ENCODE measurements around the gene CDCA3. TPM values are rescaled to one million over a fixed set of nuclear protein-coding genes. Genes with fewer than 3 reads are reported as not detected.
A peak's percentile ranks its signal among the peaks of the same experiment; 100 is the strongest.

The CDCA3 gene
- total and polyA plus RNA-seq, 2 experiments from 2014 or later = 47.4 to 75.6 TPM

GRCh38 chr12:6813363-6813762 is 37.7 kb downstream of the CDCA3 start:
- no peak overlapping the region for H3K4me2 ChIP-seq

GRCh38 chr12:6810758-6811157 is 40.3 kb downstream of the CDCA3 start:
- no peak overlapping the region for H3K4me2 ChIP-seq
- peaks cover 18% of the 10 kb centered on the region for H3K4me1 Mint-ChIP-seq
- no peaks in the 10 kb centered on the region for H3K79me2 ChIP-seq (replicated peaks; ENCODE audit: insufficient read depth)
- DNase-seq (ENCODE audit: low spot score) = no peak
- no peaks in the 10 kb centered on the region for H3K36me3 Mint-ChIP-seq (ENCODE audit: low read depth)
- H3K27me3 ChIP-seq (ENCODE audit: insufficient read depth) = 0 out of 2 replicates have a peak, but pooled peaks cover 7% of the 10 kb centered on the region
- no peaks in the 10 kb centered on the region; the same call in 1 of the 2 replicates for H4K20me1 ChIP-seq (replicated peaks; ENCODE audit: insufficient read depth)
- peaks cover 16% of the 10 kb centered on the region for H3K4me1 ChIP-seq (ENCODE audit: insufficient read depth)
- H3K27ac Mint-ChIP-seq = peak overlapping the region; percentile 6; the same call in 1 of the 2 replicates
- ATAC-seq = peak; percentile 40
- H3K9me3 Mint-ChIP-seq = no peaks in the 10 kb centered on the region; the same call in 2 of the 3 replicates
- H3F3A ChIP-seq (replicated peaks; ENCODE audit: low read depth) = no peaks in the 10 kb centered on the region
- H3K36me3 ChIP-seq (ENCODE audit: insufficient read depth) = no peaks in the 10 kb centered on the region; the same call in 1 of the 2 replicates
- H3K27me3 Mint-ChIP-seq (ENCODE audit: insufficient read depth, low read depth, poor library complexity) = peaks cover 21% of the 10 kb centered on the region
- no peak for TF ChIP-seq EZH2phosphoT487 (IDR thresholded peaks at IDR 0.05; ENCODE audit: unreplicated experiment)
- no peak for TF ChIP-seq CREB1 (CRISPR knock-in tag; IDR thresholded peaks at IDR 0.05; ENCODE audit: low read depth)
- TF ChIP-seq POLR2AphosphoS5 (IDR thresholded peaks at IDR 0.05; ENCODE audit: low read depth) = no peak
- TF ChIP-seq ZNF114 (CRISPR knock-in tag; IDR thresholded peaks at IDR 0.05) = no peak
- TF ChIP-seq NANOG (IDR thresholded peaks at IDR 0.05; ENCODE audit: borderline replicate concordance) = no peak
- TF ChIP-seq REST (IDR thresholded peaks at IDR 0.05; ENCODE audit: unreplicated experiment) = no peak
- TF ChIP-seq EZH2 (IDR thresholded peaks at IDR 0.05; ENCODE audit: low read depth, unreplicated experiment) = no peak
- no peak overlapping the region for H3K4me3 ChIP-seq
- H3K9me2 ChIP-seq (ENCODE audit: insufficient read depth) = peaks cover 4% of the 10 kb centered on the region; the same call in 1 of the 2 replicates
- no peak overlapping the region for H3K27ac ChIP-seq (ENCODE audit: low read depth)
- peak overlapping the region; percentile 47; the same call in 1 of the 2 replicates for H2AFZ ChIP-seq
- no peak overlapping the region; the same call in 2 of the 3 replicates for H3K4me3 Mint-ChIP-seq

More at GRCh38 chr12:6813363-6813762, 37.7 kb downstream of the CDCA3 start:
- Mint-ChIP-seq H3K27me3 (ENCODE audit: insufficient read depth, low read depth, poor library complexity) (peaks cover 24% of the 10 kb centered on the region), H3K27ac (no peak overlapping the region), H3K9me3 (no peaks in the 10 kb centered on the region; the same call in 2 of the 3 replicates), H3K36me3 (ENCODE audit: low read depth) (no peaks in the 10 kb centered on the region), H3K4me3 (no peak overlapping the region), H3K4me1 (peaks cover 27% of the 10 kb centered on the region)
- H3K79me2 ChIP-seq (replicated peaks; ENCODE audit: insufficient read depth) = no peaks in the 10 kb centered on the region
- H3K9me2 ChIP-seq (ENCODE audit: insufficient read depth) = peaks cover 4% of the 10 kb centered on the region; the same call in 1 of the 2 replicates
- H3K36me3 ChIP-seq (ENCODE audit: insufficient read depth) = no peaks in the 10 kb centered on the region; the same call in 1 of the 2 replicates
- ATAC-seq (no peak), DNase-seq (ENCODE audit: low spot score) (no peak)
- no peak for TF ChIP-seq REST (IDR thresholded peaks at IDR 0.05; ENCODE audit: unreplicated experiment)
- no peaks in the 10 kb centered on the region for H4K20me1 ChIP-seq (replicated peaks; ENCODE audit: insufficient read depth)
- H3F3A ChIP-seq (replicated peaks; ENCODE audit: low read depth) = no peaks in the 10 kb centered on the region
- 0 out of 2 replicates have a peak, but pooled peaks cover 7% of the 10 kb centered on the region for H3K27me3 ChIP-seq (ENCODE audit: insufficient read depth)
- no peak overlapping the region for H2AFZ ChIP-seq
- no peak overlapping the region for H3K27ac ChIP-seq (ENCODE audit: low read depth)
- peaks cover 20% of the 10 kb centered on the region for H3K4me1 ChIP-seq (ENCODE audit: insufficient read depth)
- H3K4me3 ChIP-seq = no peak overlapping the region

Measured in GM23338 (cell line).